ENCODE data around the gene ETV1.

ETV1 gene

GRCh38 chr7:13952921-13953320, 36.5 kb downstream of the ETV1 start:
- Histone ChIP-seq H3K4me3 (ENCODE audit: low read depth, low read length) (no peak overlapping the region), H3K36me3 (ENCODE audit: control insufficient read depth, insufficient read depth, low read length) (no peaks in the 10 kb centered on the region), H3K9me3 (ENCODE audit: control insufficient read depth, insufficient read depth, low read length) (no peaks in the 10 kb centered on the region), H3K4me1 (ENCODE audit: control insufficient read depth, insufficient read depth, low read length) (peaks cover 3% of the 10 kb centered on the region), H3K9ac (ENCODE audit: low read depth, low read length) (no peak overlapping the region), H3K27me3 (ENCODE audit: control insufficient read depth, insufficient read depth, low read length) (no peaks in the 10 kb centered on the region)

DNA sequence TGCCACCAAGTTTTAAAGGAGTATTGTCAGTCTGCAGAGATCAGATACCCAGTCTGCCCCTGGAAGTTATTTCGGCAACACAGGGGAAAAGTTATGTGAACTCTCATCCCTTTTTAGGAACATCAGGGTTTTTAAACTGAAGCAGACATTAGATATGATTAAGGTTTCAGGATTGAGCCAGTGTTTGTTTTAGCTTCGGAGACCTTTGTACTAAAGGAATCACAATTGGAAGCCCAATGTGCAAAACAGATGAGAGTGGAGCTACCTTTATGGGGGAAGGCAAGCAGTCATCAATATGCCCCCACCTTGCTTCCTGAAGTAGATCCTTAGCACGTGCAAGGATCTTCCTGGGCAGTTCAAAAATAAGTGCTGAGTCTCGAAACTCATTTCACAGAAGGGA, 39.5 kb downstream of the ETV1 start:
- Histone ChIP-seq H3K9ac (ENCODE audit: low read depth, low read length) (no peak overlapping the region), H3K27me3 (ENCODE audit: control insufficient read depth, insufficient read depth, low read length) (no peaks in the 10 kb centered on the region), H3K4me3 (ENCODE audit: low read depth, low read length) (no peak overlapping the region), H3K36me3 (ENCODE audit: control insufficient read depth, insufficient read depth, low read length) (no peaks in the 10 kb centered on the region), H3K9me3 (ENCODE audit: control insufficient read depth, insufficient read depth, low read length) (no peaks in the 10 kb centered on the region), H3K4me1 (ENCODE audit: control insufficient read depth, insufficient read depth, low read length) (peaks cover 3% of the 10 kb centered on the region)

DNA sequence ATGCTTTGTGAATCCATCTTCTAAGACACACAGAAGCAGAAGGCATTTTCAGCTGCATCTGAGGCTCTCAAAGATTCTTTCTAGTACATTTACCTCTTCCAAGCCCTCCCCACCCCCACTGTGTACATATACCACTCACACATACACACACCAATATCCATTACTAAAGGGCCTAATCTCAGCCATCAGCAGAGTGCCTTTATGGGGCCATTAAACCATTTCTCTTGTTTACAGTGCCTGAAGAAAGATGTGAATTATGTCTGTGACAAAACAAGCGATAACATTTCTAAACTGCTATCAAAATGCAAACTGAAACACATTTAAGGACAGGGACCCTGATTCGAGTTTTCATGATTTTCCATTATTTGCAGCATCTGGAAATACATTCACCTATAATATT, 40.0 kb downstream of the ETV1 start:
- Histone ChIP-seq H3K27me3 (ENCODE audit: control insufficient read depth, insufficient read depth, low read length) (no peaks in the 10 kb centered on the region), H3K9ac (ENCODE audit: low read depth, low read length) (no peak overlapping the region), H3K4me1 (ENCODE audit: control insufficient read depth, insufficient read depth, low read length) (peaks cover 3% of the 10 kb centered on the region), H3K36me3 (ENCODE audit: control insufficient read depth, insufficient read depth, low read length) (no peaks in the 10 kb centered on the region), H3K9me3 (ENCODE audit: control insufficient read depth, insufficient read depth, low read length) (no peaks in the 10 kb centered on the region), H3K4me3 (ENCODE audit: low read depth, low read length) (no peak overlapping the region)

GRCh38 chr7:13948019-13948801, 41.3 kb downstream of the ETV1 start:
- Histone ChIP-seq H3K36me3 (ENCODE audit: control insufficient read depth, insufficient read depth, low read length) (no peaks in the 10 kb centered on the region), H3K9me3 (ENCODE audit: control insufficient read depth, insufficient read depth, low read length) (no peaks in the 10 kb centered on the region), H3K27me3 (ENCODE audit: control insufficient read depth, insufficient read depth, low read length) (no peaks in the 10 kb centered on the region), H3K4me3 (ENCODE audit: low read depth, low read length) (no peak overlapping the region), H3K4me1 (ENCODE audit: control insufficient read depth, insufficient read depth, low read length) (peaks cover 3% of the 10 kb centered on the region), H3K9ac (ENCODE audit: low read depth, low read length) (no peak overlapping the region)

- peaks cover 3% of the 10 kb centered on the region for H3K4me1 ChIP-seq (ENCODE audit: control insufficient read depth, insufficient read depth, low read length)
- no peak overlapping the region for H3K4me3 ChIP-seq (ENCODE audit: low read depth, low read length)
- H3K9ac ChIP-seq (ENCODE audit: low read depth, low read length): no peak overlapping the region
- no peaks in the 10 kb centered on the region for H3K9me3 ChIP-seq (ENCODE audit: control insufficient read depth, insufficient read depth, low read length)
- no peaks in the 10 kb centered on the region for H3K27me3 ChIP-seq (ENCODE audit: control insufficient read depth, insufficient read depth, low read length)
- H3K36me3 ChIP-seq (ENCODE audit: control insufficient read depth, insufficient read depth, low read length): no peaks in the 10 kb centered on the region
Observed at GRCh38 chr7:13947535-13947934, 41.9 kb downstream of the ETV1 start.

GRCh38 chr7:13946181-13946580, 43.3 kb downstream of the ETV1 start:
- H3K9ac ChIP-seq (ENCODE audit: low read depth, low read length): no peak overlapping the region
- no peaks in the 10 kb centered on the region for H3K9me3 ChIP-seq (ENCODE audit: control insufficient read depth, insufficient read depth, low read length)
- H3K4me1 ChIP-seq (ENCODE audit: control insufficient read depth, insufficient read depth, low read length): peaks cover 3% of the 10 kb centered on the region

GRCh38 chr7:13945670-13946069, 43.8 kb downstream of the ETV1 start:
- no peaks in the 10 kb centered on the region for H3K36me3 ChIP-seq (ENCODE audit: control insufficient read depth, insufficient read depth, low read length)
- no peak overlapping the region for H3K4me3 ChIP-seq (ENCODE audit: low read depth, low read length)

More at GRCh38 chr7:13946181-13946580, 43.3 kb downstream of the ETV1 start:
- Histone ChIP-seq H3K27me3 (ENCODE audit: control insufficient read depth, insufficient read depth, low read length) (no peaks in the 10 kb centered on the region), H3K36me3 (ENCODE audit: control insufficient read depth, insufficient read depth, low read length) (no peaks in the 10 kb centered on the region), H3K4me3 (ENCODE audit: low read depth, low read length) (no peak overlapping the region)

GRCh38 chr7:13933536-13933935, 55.9 kb downstream of the ETV1 start:
- H3K9me3 ChIP-seq (ENCODE audit: control insufficient read depth, insufficient read depth, low read length): no peaks in the 10 kb centered on the region
- H3K4me3 ChIP-seq (ENCODE audit: low read depth, low read length): no peak overlapping the region
- H3K36me3 ChIP-seq (ENCODE audit: control insufficient read depth, insufficient read depth, low read length): peaks cover 2% of the 10 kb centered on the region
- no peaks in the 10 kb centered on the region for H3K4me1 ChIP-seq (ENCODE audit: control insufficient read depth, insufficient read depth, low read length)
- no peak overlapping the region for H3K9ac ChIP-seq (ENCODE audit: low read depth, low read length)
- H3K27me3 ChIP-seq (ENCODE audit: control insufficient read depth, insufficient read depth, low read length): no peaks in the 10 kb centered on the region

More at GRCh38 chr7:13945670-13946069, 43.8 kb downstream of the ETV1 start:
- no peaks in the 10 kb centered on the region for H3K27me3 ChIP-seq (ENCODE audit: control insufficient read depth, insufficient read depth, low read length)
- H3K4me1 ChIP-seq (ENCODE audit: control insufficient read depth, insufficient read depth, low read length): peaks cover 3% of the 10 kb centered on the region
- no peak overlapping the region for H3K9ac ChIP-seq (ENCODE audit: low read depth, low read length)
- no peaks in the 10 kb centered on the region for H3K9me3 ChIP-seq (ENCODE audit: control insufficient read depth, insufficient read depth, low read length)

GRCh38 chr7:13933091-13933490, 56.4 kb downstream of the ETV1 start:
- no peak overlapping the region for H3K9ac ChIP-seq (ENCODE audit: low read depth, low read length)
- peaks cover 2% of the 10 kb centered on the region for H3K36me3 ChIP-seq (ENCODE audit: control insufficient read depth, insufficient read depth, low read length)
- H3K27me3 ChIP-seq (ENCODE audit: control insufficient read depth, insufficient read depth, low read length): no peaks in the 10 kb centered on the region
- no peak overlapping the region for H3K4me3 ChIP-seq (ENCODE audit: low read depth, low read length)
- no peaks in the 10 kb centered on the region for H3K9me3 ChIP-seq (ENCODE audit: control insufficient read depth, insufficient read depth, low read length)
- H3K4me1 ChIP-seq (ENCODE audit: control insufficient read depth, insufficient read depth, low read length): no peaks in the 10 kb centered on the region

DNA sequence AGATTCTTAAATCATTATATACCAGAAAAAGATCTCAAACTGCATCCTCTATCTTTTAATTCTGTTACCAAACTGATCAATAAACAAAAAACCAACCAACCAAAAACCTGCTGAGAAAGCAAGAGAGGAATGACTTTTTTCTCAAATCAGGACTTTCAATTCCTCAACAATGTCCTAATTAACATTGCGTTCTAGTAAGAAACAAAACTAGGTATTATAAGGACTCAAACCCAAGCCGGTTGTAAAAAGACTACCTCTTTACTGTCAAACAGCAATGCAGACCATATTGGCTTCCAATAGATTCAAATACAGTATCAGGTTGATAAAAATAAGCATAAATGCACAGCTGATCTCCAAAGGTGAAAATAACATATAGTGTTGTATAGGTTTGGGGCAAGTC, 57.3 kb downstream of the ETV1 start:
- H3K9me3 ChIP-seq (ENCODE audit: control insufficient read depth, insufficient read depth, low read length): no peaks in the 10 kb centered on the region
- no peaks in the 10 kb centered on the region for H3K4me1 ChIP-seq (ENCODE audit: control insufficient read depth, insufficient read depth, low read length)
- H3K4me3 ChIP-seq (ENCODE audit: low read depth, low read length): no peak overlapping the region
- peaks cover 2% of the 10 kb centered on the region for H3K36me3 ChIP-seq (ENCODE audit: control insufficient read depth, insufficient read depth, low read length)
- H3K27me3 ChIP-seq (ENCODE audit: control insufficient read depth, insufficient read depth, low read length): no peaks in the 10 kb centered on the region
- H3K9ac ChIP-seq (ENCODE audit: low read depth, low read length): no peak overlapping the region

- H3K9me3 ChIP-seq (ENCODE audit: control insufficient read depth, insufficient read depth, low read length): no peaks in the 10 kb centered on the region
- H3K9ac ChIP-seq (ENCODE audit: low read depth, low read length): no peak overlapping the region
- H3K27me3 ChIP-seq (ENCODE audit: control insufficient read depth, insufficient read depth, low read length): no peaks in the 10 kb centered on the region
- no peaks in the 10 kb centered on the region for H3K36me3 ChIP-seq (ENCODE audit: control insufficient read depth, insufficient read depth, low read length)
- no peaks in the 10 kb centered on the region for H3K4me1 ChIP-seq (ENCODE audit: control insufficient read depth, insufficient read depth, low read length)
- H3K4me3 ChIP-seq (ENCODE audit: low read depth, low read length): no peak overlapping the region
Observed at GRCh38 chr7:13921062-13921461, 68.4 kb downstream of the ETV1 start.

- H3K27me3 ChIP-seq (ENCODE audit: control insufficient read depth, insufficient read depth, low read length): no peaks in the 10 kb centered on the region
- no peak overlapping the region for H3K9ac ChIP-seq (ENCODE audit: low read depth, low read length)
- H3K4me3 ChIP-seq (ENCODE audit: low read depth, low read length): no peak overlapping the region
- H3K9me3 ChIP-seq (ENCODE audit: control insufficient read depth, insufficient read depth, low read length): no peaks in the 10 kb centered on the region
- H3K36me3 ChIP-seq (ENCODE audit: control insufficient read depth, insufficient read depth, low read length): no peaks in the 10 kb centered on the region
- no peaks in the 10 kb centered on the region for H3K4me1 ChIP-seq (ENCODE audit: control insufficient read depth, insufficient read depth, low read length)
Observed at GRCh38 chr7:13920053-13920697, 69.3 kb downstream of the ETV1 start.
